GM12878 (cell line): Measurements from ENCODE around the gene P2RX6. TPM values are rescaled to one million over a fixed set of nuclear protein-coding genes. Genes with fewer than 3 reads are reported as not detected.
"Not testable (repeated sequence)": the region's sequence is repeated elsewhere in the genome, so short reads cannot be mapped to it uniquely, and the experiment has no call there.

Experiments used
- ATAC-seq: fragments of 200-7000 bp; cut with Tn5 transposase; 3 replicates; pipeline ENCODE4 v1.9.1; 2020; ENCODE audit warnings: mild to moderate bottlenecking, moderate library complexity
- BruUV-seq: library from RNA; stranded (reverse); fragments of 400-500 nt; replicated peaks from 2 replicates; lab custom pipeline; 2021; lab: Mats Ljungman, UMichigan
- CTCF ChIA-PET: fragments of 300-600 bp; sonication (Branson Sonifier 250); formaldehyde crosslinking; extraction: SDS; loops from one replicate; lab custom pipeline; 2021; ENCODE audit warnings: inconsistent platforms; lab: Yijun Ruan, JAX
- POLR2A ChIA-PET: fragments of 350-600 bp; formaldehyde crosslinking; extraction: SDS; loops from one replicate; lab custom pipeline; 2021; ENCODE audit warnings: inconsistent platforms; lab: Charles Lee
- RAD21 ChIA-PET: fragments of 300-600 bp; sonication (Branson Sonifier 250); formaldehyde crosslinking; loops from one replicate; lab custom pipeline; 2023; ENCODE audit warnings: antibody characterized with exemption; ENCODE audit not compliant: unreplicated experiment; lab: Charles Lee
- SMC1A ChIA-PET: fragments of 300-600 bp; sonication (Branson Sonifier 250); formaldehyde crosslinking; loops from one replicate; lab custom pipeline; 2023; ENCODE audit not compliant: unreplicated experiment, uncharacterized antibody; lab: Charles Lee
- DNase-seq: peaks from one replicate; pipeline ENCODE4 v3.0.0-alpha.2; 2011; ENCODE audit warnings: low read depth, low spot score
- FAIRE-seq: peaks from 3 replicates; lab custom pipeline; 2011; peaks lifted over from hg19 to GRCh38; lab: Jason Lieb, UNC
- H2AFZ ChIP-seq: 2 replicates; pipeline ENCODE4 v1.6.0; 2011; ENCODE audit warnings: low read depth, low read length, control low read depth; ENCODE audit not compliant: control insufficient read depth
- H3K27ac ChIP-seq: 2 replicates; pipeline ENCODE4 v1.5.1; 2011; ENCODE audit warnings: control low read depth; ENCODE audit not compliant: control insufficient read depth, insufficient read depth
- H3K27me3 ChIP-seq, 2 experiments: replicated peaks in 1 of 2; 2 replicates each; pipeline versions ENCODE4 v1.6.0 to v1.6.1; 2011; ENCODE audit warnings: low read length in 1 of 2; ENCODE audit not compliant: control insufficient read depth in 2 of 2, insufficient read depth in 2 of 2
- H3K36me3 ChIP-seq, 2 experiments: 2 replicates each; pipeline ENCODE4 v1.5.1; 2011; ENCODE audit warnings: low read length in 1 of 2; ENCODE audit not compliant: control insufficient read depth in 2 of 2, insufficient read depth in 2 of 2
- H3K4me1 ChIP-seq: 2 replicates; pipeline ENCODE4 v1.6.1; 2011; ENCODE audit warnings: mild to moderate bottlenecking, low read length, moderate library complexity, mixed read lengths; ENCODE audit not compliant: control insufficient read depth, insufficient read depth
- H3K4me2 ChIP-seq: 2 replicates; pipeline ENCODE4 v1.6.0; 2011; ENCODE audit warnings: control low read depth; ENCODE audit not compliant: control insufficient read depth, insufficient read depth
- H3K4me3 ChIP-seq: fragments of 200-600 bp; sonication (generic); 2 replicates; pipeline ENCODE4 v1.5.1; 2016
- H3K79me2 ChIP-seq: 2 replicates; pipeline ENCODE4 v1.6.0; 2011; ENCODE audit warnings: low read length; ENCODE audit not compliant: control insufficient read depth, insufficient read depth
- H3K9ac ChIP-seq: 2 replicates; pipeline ENCODE4 v1.8.0; 2011; ENCODE audit warnings: low read length, control low read depth, mixed read lengths; ENCODE audit not compliant: control insufficient read depth, insufficient read depth
- H3K9me3 ChIP-seq: replicated peaks from 3 replicates; pipeline ENCODE4 v1.5.1; 2011; ENCODE audit warnings: mild to moderate bottlenecking, low read length; ENCODE audit not compliant: control insufficient read depth, insufficient read depth
- H4K20me1 ChIP-seq: 2 replicates; pipeline ENCODE4 v1.6.0; 2011; ENCODE audit not compliant: control insufficient read depth, insufficient read depth
- BRCA1 ChIP-seq: IDR thresholded peaks from 2 replicates; pipeline ENCODE4 v1.6.1; 2011; ENCODE audit warnings: low read depth, low read length, improper control_type of control experiment
- CBX5 ChIP-seq: sonication (generic); IDR thresholded peaks from 2 replicates; pipeline ENCODE4 v1.6.1; 2016; ENCODE audit warnings: low read depth, moderate library complexity, mild to moderate bottlenecking, inconsistent platforms
- HDGF ChIP-seq: fragments of 450-650 bp; IDR thresholded peaks from 2 replicates; pipeline ENCODE4 v1.6.1; 2016; ENCODE audit warnings: antibody characterized with exemption
- PML ChIP-seq: IDR thresholded peaks from 2 replicates; pipeline ENCODE4 v1.6.1; 2012; ENCODE audit warnings: low read length, inconsistent platforms
- SPI1 ChIP-seq: IDR thresholded peaks from 2 replicates; pipeline ENCODE4 v1.6.1; 2011; ENCODE audit warnings: low read depth, mild to moderate bottlenecking, low read length, moderate library complexity, borderline replicate concordance; ENCODE audit not compliant: insufficient read depth
- SRF ChIP-seq, 2 experiments: IDR thresholded peaks; 2 replicates each; pipeline ENCODE4 v1.6.1; 2011; ENCODE audit warnings: low read depth in 2 of 2, low read length in 2 of 2, mild to moderate bottlenecking in 1 of 2, moderate library complexity in 1 of 2
- TCF3 ChIP-seq: IDR thresholded peaks from 2 replicates; pipeline ENCODE4 v1.6.1; 2012; ENCODE audit warnings: low read depth, mild to moderate bottlenecking, low read length, borderline replicate concordance; ENCODE audit not compliant: insufficient read depth
- WGBS: methylation state at CpG from one replicate; pipeline ENCODE4 v1.1.6; 2016; ENCODE audit warnings: low lambda C conversion rate; ENCODE audit not compliant: insufficient replicate concordance, insufficient coverage; ENCODE audit errors: missing lambda C conversion rate; 5-methylcytosine and 5-hydroxymethylcytosine counted together
- in situ Hi-C: fragments of 300-500 bp; cut with MboI; formaldehyde crosslinking; loops from 9 replicates; pipeline ENCODE4 v1.14.3; 2018; ENCODE audit warnings: mixed read lengths
- intact Hi-C: fragments of 100-400 bp; cut with micrococcal nuclease; formaldehyde crosslinking; loops from one replicate; pipeline ENCODE4 v1.14.2; 2022; ENCODE audit not compliant: unreplicated experiment
- polyA plus RNA-seq, 11 experiments: library from polyadenylated mRNA; depleted of rRNA in 4 of 11; unstranded in 6 of 11; stranded (reverse) in 5 of 11; fragments of >200 nt; fragmentation: Nextera tagmentation in 4 of 11; fragmentation: Illumina TruSeq in 1 of 11; extraction: Ambion mirVana in 4 of 11; extraction: Trizol in 1 of 11; gene quantifications; 1 replicate in 1 of 11; 2 replicates in 10 of 11; pipeline versions ENCODE4 v1.2.1 to v1.2.3, GENCODE V29; 2011 to 2016; ENCODE audit warnings: inconsistent platforms in 2 of 11, missing spikeins in 2 of 11, low read depth in 1 of 11
- total RNA-seq, 4 experiments: library from RNA; depleted of rRNA in 3 of 4; stranded (reverse); fragments of >200 nt in 3 of 4; fragmentation: Illumina TruSeq in 1 of 4; extraction: Trizol in 1 of 4; gene quantifications; 2 replicates each; pipeline versions ENCODE4 v1.2.1 to v1.2.3, GENCODE V29; 2013 to 2021

The P2RX6 gene
- total and polyA plus RNA-seq, 10 of the 15 experiments (the other 5 are each of a cell fraction or from before 2014, with no cell fraction given): 0.03 to 0.21 (median 0.07) TPM; not detected in 5

DNA sequence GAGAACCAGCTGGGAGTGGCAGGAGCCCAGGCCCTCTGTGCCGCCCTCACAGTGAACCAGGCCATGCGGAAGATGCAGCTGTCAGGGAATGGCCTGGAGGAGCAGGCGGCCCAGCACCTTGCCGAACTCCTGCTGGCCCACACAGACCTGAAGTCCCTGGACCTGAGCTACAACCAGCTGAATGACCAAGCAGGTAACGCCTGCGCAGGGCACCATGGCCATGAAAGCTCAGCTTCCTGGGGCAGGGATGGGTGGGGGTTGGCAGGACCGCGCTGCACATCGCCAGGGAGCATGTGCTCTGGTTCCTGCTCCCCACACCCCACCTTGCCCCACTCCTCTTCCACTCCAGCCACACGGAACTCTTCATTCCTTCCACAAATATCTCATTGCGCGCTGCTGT is 34.0 kb downstream of the P2RX6 start:
- H3K36me3 ChIP-seq, CTCF ChIA-PET: not testable (repeated sequence)

DNA sequence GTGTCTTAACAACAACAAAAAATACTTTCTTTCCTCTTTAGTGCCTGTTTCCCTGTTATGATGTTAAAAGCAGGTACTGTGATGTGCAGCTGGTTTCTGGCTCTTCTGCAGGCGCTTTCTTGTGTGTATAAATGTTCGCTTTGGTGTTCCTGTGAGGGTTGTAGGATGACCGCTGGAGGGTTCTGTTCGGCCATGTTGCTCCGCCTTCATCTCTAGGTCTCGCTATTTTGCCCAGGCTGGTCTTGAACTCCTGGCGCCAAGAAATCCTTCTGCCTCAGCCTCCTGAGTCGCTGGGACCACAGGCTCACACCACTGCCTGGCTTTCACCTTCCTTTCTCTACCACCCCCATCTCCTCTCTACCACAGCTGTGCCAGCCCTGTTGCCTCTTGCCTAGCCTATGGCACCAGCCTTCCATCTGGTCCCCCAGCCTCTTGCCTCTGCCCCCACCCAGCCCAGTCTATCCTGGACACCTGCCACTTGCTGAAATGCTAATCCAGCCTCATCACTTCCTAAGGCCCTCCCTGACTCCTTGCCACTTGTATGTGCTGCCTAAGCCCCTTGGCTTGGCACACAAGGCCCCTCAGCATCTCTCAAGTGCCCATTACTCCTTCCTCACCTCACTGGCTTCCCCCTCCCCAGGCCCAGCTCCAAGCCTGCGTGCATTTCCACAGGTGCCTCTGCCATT is 36.3 kb downstream of the P2RX6 start:
- no peak for FAIRE-seq
- ChIA-PET CTCF (no interaction called here), SMC1A (no interaction called here)
- Histone ChIP-seq H3K9ac (no peak overlapping the region), H3K4me1 (peaks cover 17% of the 10 kb centered on the region)
- intact Hi-C loops: no loop called here
- no peak for TF ChIP-seq CBX5
- no peak for TF ChIP-seq SPI1
- TF ChIP-seq SRF (IDR thresholded peaks at IDR 0.05; ENCODE audit: low read depth in 2 of 2, low read length in 2 of 2): no peak
- TF ChIP-seq PML: no peak
- TF ChIP-seq BRCA1: no peak
- TF ChIP-seq TCF3: no peak
- TF ChIP-seq HDGF: no peak
- TF ChIP-seq, all 136 proteins: peak for 0
- WGBS: 49% methylated on average over 9 of the region's 9 CpGs
- no peak overlapping the region for H2AFZ ChIP-seq
- no TSS peak for BruUV-seq
- no peaks in the 10 kb centered on the region for H3K36me3 ChIP-seq
- DNase-seq (no peak), ATAC-seq (no peak)
- H3K4me2 ChIP-seq: no peak overlapping the region; the same call in 1 of the 2 replicates
- RAD21 ChIA-PET: interaction anchor here (1.0 kb wide), 1 partner anchor 166 kb away, joined by 3 read pairs; no protein-coding TSS in a partner anchor
- no peaks in the 10 kb centered on the region for H3K9me3 ChIP-seq
- H4K20me1 ChIP-seq: no peaks in the 10 kb centered on the region
- no peaks in the 10 kb centered on the region; a peak in 2 of 4 replicates for H3K27me3 ChIP-seq
- POLR2A ChIA-PET: no interaction called here
- in situ Hi-C loops: no loop called here
- H3K4me3 ChIP-seq: no peak overlapping the region
- no peaks in the 10 kb centered on the region for H3K79me2 ChIP-seq
- no peak overlapping the region for H3K27ac ChIP-seq

More for the DNA sequence above, 34.0 kb downstream of the P2RX6 start:
- H2AFZ ChIP-seq, H3K79me2 ChIP-seq, ATAC-seq, H3K9ac ChIP-seq, SMC1A ChIA-PET, DNase-seq, H3K27me3 ChIP-seq, H4K20me1 ChIP-seq, intact Hi-C loops, H3K4me1 ChIP-seq, RAD21 ChIA-PET, H3K4me2 ChIP-seq, BruUV-seq, in situ Hi-C loops, POLR2A ChIA-PET, H3K9me3 ChIP-seq, FAIRE-seq, H3K27ac ChIP-seq, H3K4me3 ChIP-seq: not testable (repeated sequence)
- WGBS: 68% methylated on average over 10 of the region's 12 CpGs
